K562 (cell line): ENCODE measurements around the gene DIAPH3. TPM values are rescaled to one million over a fixed set of nuclear protein-coding genes. Genes with fewer than 3 reads are reported as not detected.
A peak's percentile ranks its signal among the peaks of the same experiment; 100 is the strongest.

Source experiments
- HSF4 ChIP-seq: fragments of 250-450 bp; sonication (Bioruptor Pico); IDR thresholded peaks from 2 replicates; pipeline ENCODE4 v2.1.2; 2022; ENCODE audit warnings: mild to moderate bottlenecking, moderate library complexity, borderline replicate concordance
- PML ChIP-seq: IDR thresholded peaks from 2 replicates; pipeline ENCODE4 v1.6.1; 2012; ENCODE audit warnings: low read length, inconsistent platforms
- RBM22 ChIP-seq: fragments of 200-400 bp; formaldehyde crosslinking; IDR thresholded peaks from 2 replicates; pipeline ENCODE4 v1.6.1; 2018; ENCODE audit warnings: low read length, low read depth; ENCODE audit not compliant: poor library complexity, severe bottlenecking
- RFX7 ChIP-seq: fragments of 250-450 bp; sonication (Bioruptor Pico); IDR thresholded peaks from 2 replicates; pipeline ENCODE4 v1.5.1; 2021; ENCODE audit warnings: mild to moderate bottlenecking
- SP1 ChIP-seq: sonication (generic); formaldehyde crosslinking; IDR thresholded peaks from 2 replicates; pipeline ENCODE4 v1.8.1; 2022; ENCODE audit warnings: mild to moderate bottlenecking, missing genetic modification reagents
- ZNF41 ChIP-seq: fragments of 250-450 bp; sonication (Bioruptor Pico); conservative IDR thresholded peaks from 2 replicates; pipeline ENCODE4 v1.4.0; 2020; ENCODE audit warnings: mild to moderate bottlenecking
- ZNF589 ChIP-seq: fragments of 200-800 bp; sonication (Bioruptor generic); IDR thresholded peaks from 2 replicates; pipeline ENCODE4 v1.6.1; 2016; ENCODE audit warnings: low read depth, missing genetic modification characterization, missing compliant biosample characterization
- ZZZ3 ChIP-seq: fragments of 450-650 bp; IDR thresholded peaks from 2 replicates; pipeline ENCODE4 v1.6.1; 2016; ENCODE audit warnings: antibody characterized with exemption, mild to moderate bottlenecking, moderate library complexity
- polyA plus RNA-seq, 8 experiments: library from polyadenylated mRNA; depleted of rRNA in 4 of 8; stranded (reverse) in 5 of 8; unstranded in 3 of 8; fragments of >200 nt; fragmentation: Nextera tagmentation in 2 of 8; fragmentation: Illumina TruSeq in 1 of 8; extraction: Ambion mirVana in 2 of 8; extraction: Trizol in 1 of 8; gene quantifications; 2 replicates each; pipeline versions ENCODE4 v1.2.1 to v1.2.3, GENCODE V29; 2011 to 2014; ENCODE audit warnings: inconsistent platforms in 1 of 8, missing spikeins in 1 of 8
- total RNA-seq, 7 experiments: library from RNA; depleted of rRNA in 6 of 7; stranded (reverse); fragments of >200 nt in 6 of 7; fragmentation: Illumina TruSeq in 2 of 7; extraction: Trizol in 2 of 7; gene quantifications; 2 replicates each; pipeline versions ENCODE4 v1.2.1 to v1.2.3, GENCODE V29; 2011 to 2021; ENCODE audit warnings: low replicate concordance in 1 of 7
- TF ChIP-seq, protein P1 (sequence below), 2 experiments: fragments of 450-650 bp; conservative IDR thresholded peaks; 2 replicates each; pipeline ENCODE4 v1.6.1; 2017; ENCODE audit warnings: mild to moderate bottlenecking in 2 of 2, moderate library complexity in 2 of 2
- TF ChIP-seq, protein P2 (sequence below): fragments of 450-650 bp; formaldehyde crosslinking; IDR thresholded peaks from 2 replicates; pipeline ENCODE4 v1.4.0; 2020; ENCODE audit warnings: mild to moderate bottlenecking, moderate library complexity
- TF ChIP-seq, protein P3 (sequence below): fragments of 200-400 bp; formaldehyde crosslinking; IDR thresholded peaks from 2 replicates; pipeline ENCODE4 v1.6.1; 2017; ENCODE audit warnings: mild to moderate bottlenecking, low read depth, low read length, moderate library complexity
- TF ChIP-seq, protein P4 (sequence below): sonication (generic); formaldehyde crosslinking; IDR thresholded peaks from 2 replicates; pipeline ENCODE4 v1.8.0; 2023; ENCODE audit warnings: missing genetic modification reagents, mild to moderate bottlenecking, borderline replicate concordance
- TF ChIP-seq, protein P5 (sequence below): fragments of 450-650 bp; IDR thresholded peaks from 2 replicates; pipeline ENCODE4 v1.6.1; 2016; ENCODE audit warnings: antibody characterized with exemption
- TF ChIP-seq, protein P6 (sequence below): fragments of 450-650 bp; conservative IDR thresholded peaks from 2 replicates; pipeline ENCODE4 v1.6.1; 2016; ENCODE audit warnings: missing genetic modification characterization, low read depth, mild to moderate bottlenecking, missing compliant biosample characterization, moderate library complexity

The DIAPH3 gene
- total and polyA plus RNA-seq, 9 of the 15 experiments (the other 6 are each of a cell fraction or from before 2014, with no cell fraction given), result 9.0 to 18.7 (median 14.7) TPM

DNA sequence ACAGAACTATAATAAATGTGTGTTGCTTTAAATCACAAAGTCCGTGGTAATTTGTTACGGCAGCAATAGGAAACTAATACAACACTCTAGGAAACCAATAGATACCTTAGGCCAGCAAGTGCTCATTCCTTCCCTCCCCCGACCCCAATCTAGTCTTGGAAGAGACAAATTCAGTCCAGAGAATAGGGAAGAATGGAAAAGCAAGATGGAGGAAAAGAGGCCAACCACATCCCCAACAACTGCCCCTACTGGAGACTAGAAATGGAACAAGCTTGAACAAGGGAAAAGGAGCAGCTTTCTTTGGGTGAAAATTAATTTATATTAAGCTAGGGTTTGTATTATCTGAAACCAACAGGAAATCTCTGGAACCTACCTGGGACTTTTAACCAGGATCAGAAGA is 54.4 kb downstream of the DIAPH3 start (continued):
- TF ChIP-seq, protein P1, sequence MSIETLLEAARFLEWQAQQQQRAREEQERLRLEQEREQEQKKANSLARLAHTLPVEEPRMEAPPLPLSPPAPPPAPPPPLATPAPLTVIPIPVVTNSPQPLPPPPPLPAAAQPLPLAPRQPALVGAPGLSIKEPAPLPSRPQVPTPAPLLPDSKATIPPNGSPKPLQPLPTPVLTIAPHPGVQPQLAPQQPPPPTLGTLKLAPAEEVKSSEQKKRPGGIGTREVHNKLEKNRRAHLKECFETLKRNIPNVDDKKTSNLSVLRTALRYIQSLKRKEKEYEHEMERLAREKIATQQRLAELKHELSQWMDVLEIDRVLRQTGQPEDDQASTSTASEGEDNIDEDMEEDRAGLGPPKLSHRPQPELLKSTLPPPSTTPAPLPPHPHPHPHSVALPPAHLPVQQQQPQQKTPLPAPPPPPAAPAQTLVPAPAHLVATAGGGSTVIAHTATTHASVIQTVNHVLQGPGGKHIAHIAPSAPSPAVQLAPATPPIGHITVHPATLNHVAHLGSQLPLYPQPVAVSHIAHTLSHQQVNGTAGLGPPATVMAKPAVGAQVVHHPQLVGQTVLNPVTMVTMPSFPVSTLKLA (conservative IDR thresholded peaks at IDR 0.05), result no peak
- TF ChIP-seq, protein P2, sequence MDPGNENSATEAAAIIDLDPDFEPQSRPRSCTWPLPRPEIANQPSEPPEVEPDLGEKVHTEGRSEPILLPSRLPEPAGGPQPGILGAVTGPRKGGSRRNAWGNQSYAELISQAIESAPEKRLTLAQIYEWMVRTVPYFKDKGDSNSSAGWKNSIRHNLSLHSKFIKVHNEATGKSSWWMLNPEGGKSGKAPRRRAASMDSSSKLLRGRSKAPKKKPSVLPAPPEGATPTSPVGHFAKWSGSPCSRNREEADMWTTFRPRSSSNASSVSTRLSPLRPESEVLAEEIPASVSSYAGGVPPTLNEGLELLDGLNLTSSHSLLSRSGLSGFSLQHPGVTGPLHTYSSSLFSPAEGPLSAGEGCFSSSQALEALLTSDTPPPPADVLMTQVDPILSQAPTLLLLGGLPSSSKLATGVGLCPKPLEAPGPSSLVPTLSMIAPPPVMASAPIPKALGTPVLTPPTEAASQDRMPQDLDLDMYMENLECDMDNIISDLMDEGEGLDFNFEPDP (CRISPR knock-in tag), result no peak
- TF ChIP-seq PML, result no peak
- TF ChIP-seq ZZZ3, result no peak
- TF ChIP-seq, protein P3, sequence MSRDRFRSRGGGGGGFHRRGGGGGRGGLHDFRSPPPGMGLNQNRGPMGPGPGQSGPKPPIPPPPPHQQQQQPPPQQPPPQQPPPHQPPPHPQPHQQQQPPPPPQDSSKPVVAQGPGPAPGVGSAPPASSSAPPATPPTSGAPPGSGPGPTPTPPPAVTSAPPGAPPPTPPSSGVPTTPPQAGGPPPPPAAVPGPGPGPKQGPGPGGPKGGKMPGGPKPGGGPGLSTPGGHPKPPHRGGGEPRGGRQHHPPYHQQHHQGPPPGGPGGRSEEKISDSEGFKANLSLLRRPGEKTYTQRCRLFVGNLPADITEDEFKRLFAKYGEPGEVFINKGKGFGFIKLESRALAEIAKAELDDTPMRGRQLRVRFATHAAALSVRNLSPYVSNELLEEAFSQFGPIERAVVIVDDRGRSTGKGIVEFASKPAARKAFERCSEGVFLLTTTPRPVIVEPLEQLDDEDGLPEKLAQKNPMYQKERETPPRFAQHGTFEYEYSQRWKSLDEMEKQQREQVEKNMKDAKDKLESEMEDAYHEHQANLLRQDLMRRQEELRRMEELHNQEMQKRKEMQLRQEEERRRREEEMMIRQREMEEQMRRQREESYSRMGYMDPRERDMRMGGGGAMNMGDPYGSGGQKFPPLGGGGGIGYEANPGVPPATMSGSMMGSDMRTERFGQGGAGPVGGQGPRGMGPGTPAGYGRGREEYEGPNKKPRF, result no peak
- TF ChIP-seq SP1 (CRISPR knock-in tag), result no peak
- TF ChIP-seq RBM22, result no peak
- TF ChIP-seq, protein P4, sequence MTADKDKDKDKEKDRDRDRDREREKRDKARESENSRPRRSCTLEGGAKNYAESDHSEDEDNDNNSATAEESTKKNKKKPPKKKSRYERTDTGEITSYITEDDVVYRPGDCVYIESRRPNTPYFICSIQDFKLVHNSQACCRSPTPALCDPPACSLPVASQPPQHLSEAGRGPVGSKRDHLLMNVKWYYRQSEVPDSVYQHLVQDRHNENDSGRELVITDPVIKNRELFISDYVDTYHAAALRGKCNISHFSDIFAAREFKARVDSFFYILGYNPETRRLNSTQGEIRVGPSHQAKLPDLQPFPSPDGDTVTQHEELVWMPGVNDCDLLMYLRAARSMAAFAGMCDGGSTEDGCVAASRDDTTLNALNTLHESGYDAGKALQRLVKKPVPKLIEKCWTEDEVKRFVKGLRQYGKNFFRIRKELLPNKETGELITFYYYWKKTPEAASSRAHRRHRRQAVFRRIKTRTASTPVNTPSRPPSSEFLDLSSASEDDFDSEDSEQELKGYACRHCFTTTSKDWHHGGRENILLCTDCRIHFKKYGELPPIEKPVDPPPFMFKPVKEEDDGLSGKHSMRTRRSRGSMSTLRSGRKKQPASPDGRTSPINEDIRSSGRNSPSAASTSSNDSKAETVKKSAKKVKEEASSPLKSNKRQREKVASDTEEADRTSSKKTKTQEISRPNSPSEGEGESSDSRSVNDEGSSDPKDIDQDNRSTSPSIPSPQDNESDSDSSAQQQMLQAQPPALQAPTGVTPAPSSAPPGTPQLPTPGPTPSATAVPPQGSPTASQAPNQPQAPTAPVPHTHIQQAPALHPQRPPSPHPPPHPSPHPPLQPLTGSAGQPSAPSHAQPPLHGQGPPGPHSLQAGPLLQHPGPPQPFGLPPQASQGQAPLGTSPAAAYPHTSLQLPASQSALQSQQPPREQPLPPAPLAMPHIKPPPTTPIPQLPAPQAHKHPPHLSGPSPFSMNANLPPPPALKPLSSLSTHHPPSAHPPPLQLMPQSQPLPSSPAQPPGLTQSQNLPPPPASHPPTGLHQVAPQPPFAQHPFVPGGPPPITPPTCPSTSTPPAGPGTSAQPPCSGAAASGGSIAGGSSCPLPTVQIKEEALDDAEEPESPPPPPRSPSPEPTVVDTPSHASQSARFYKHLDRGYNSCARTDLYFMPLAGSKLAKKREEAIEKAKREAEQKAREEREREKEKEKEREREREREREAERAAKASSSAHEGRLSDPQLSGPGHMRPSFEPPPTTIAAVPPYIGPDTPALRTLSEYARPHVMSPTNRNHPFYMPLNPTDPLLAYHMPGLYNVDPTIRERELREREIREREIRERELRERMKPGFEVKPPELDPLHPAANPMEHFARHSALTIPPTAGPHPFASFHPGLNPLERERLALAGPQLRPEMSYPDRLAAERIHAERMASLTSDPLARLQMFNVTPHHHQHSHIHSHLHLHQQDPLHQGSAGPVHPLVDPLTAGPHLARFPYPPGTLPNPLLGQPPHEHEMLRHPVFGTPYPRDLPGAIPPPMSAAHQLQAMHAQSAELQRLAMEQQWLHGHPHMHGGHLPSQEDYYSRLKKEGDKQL (CRISPR knock-in tag), result no peak
- TF ChIP-seq ZNF589 (CRISPR knock-in tag), result no peak
- peak; percentile 71 for TF ChIP-seq ZNF41 (CRISPR knock-in tag)
- TF ChIP-seq, protein P5, sequence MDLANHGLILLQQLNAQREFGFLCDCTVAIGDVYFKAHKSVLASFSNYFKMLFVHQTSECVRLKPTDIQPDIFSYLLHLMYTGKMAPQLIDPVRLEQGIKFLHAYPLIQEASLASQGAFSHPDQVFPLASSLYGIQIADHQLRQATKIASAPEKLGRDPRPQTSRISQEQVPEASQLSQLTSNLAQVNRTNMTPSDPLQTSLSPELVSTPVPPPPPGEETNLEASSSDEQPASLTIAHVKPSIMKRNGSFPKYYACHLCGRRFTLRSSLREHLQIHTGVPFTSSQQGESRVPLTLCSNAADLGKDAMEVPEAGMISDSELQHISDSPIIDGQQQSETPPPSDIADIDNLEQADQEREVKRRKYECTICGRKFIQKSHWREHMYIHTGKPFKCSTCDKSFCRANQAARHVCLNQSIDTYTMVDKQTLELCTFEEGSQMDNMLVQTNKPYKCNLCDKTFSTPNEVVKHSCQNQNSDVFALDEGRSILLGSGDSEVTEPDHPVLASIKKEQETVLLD, result no peak
- no peak for TF ChIP-seq HSF4 (CRISPR knock-in tag)
- TF ChIP-seq, protein P6, sequence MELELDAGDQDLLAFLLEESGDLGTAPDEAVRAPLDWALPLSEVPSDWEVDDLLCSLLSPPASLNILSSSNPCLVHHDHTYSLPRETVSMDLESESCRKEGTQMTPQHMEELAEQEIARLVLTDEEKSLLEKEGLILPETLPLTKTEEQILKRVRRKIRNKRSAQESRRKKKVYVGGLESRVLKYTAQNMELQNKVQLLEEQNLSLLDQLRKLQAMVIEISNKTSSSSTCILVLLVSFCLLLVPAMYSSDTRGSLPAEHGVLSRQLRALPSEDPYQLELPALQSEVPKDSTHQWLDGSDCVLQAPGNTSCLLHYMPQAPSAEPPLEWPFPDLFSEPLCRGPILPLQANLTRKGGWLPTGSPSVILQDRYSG (tag), result no peak; the same call in 1 of the 2 replicates
- TF ChIP-seq RFX7 (CRISPR knock-in tag), result no peak
